GM12874 (cell line): Measurements from ENCODE around the gene ELL2.

Source experiments
- TF ChIP-seq, protein P1 (sequence below): IDR thresholded peaks from 2 replicates; pipeline ENCODE4 v1.5.1; 2011; ENCODE audit warnings: low read depth, mild to moderate bottlenecking, control low read depth, low read length, moderate library complexity; ENCODE audit not compliant: insufficient read depth

ELL2 gene

DNA sequence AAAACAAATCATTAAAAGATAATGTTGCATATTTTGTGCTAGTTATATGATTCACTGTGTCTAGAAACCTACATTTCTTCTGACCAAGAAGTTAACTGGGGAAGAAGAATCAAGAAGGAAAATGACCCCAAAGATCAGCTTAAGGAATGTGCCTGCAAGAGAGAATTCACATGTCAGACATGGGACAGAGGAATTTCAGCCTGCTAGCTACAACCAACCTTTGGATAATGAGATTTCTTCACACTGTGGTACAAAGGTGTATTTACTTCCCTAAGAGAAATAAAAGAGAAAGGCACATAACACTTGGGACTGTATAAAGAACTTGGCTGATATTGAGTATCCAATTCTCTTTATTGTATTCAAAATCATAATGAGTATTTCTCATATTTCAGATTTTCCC lies 39.6 kb upstream of the ELL2 start:
- TF ChIP-seq, protein P1, sequence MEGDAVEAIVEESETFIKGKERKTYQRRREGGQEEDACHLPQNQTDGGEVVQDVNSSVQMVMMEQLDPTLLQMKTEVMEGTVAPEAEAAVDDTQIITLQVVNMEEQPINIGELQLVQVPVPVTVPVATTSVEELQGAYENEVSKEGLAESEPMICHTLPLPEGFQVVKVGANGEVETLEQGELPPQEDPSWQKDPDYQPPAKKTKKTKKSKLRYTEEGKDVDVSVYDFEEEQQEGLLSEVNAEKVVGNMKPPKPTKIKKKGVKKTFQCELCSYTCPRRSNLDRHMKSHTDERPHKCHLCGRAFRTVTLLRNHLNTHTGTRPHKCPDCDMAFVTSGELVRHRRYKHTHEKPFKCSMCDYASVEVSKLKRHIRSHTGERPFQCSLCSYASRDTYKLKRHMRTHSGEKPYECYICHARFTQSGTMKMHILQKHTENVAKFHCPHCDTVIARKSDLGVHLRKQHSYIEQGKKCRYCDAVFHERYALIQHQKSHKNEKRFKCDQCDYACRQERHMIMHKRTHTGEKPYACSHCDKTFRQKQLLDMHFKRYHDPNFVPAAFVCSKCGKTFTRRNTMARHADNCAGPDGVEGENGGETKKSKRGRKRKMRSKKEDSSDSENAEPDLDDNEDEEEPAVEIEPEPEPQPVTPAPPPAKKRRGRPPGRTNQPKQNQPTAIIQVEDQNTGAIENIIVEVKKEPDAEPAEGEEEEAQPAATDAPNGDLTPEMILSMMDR = no peak

DNA sequence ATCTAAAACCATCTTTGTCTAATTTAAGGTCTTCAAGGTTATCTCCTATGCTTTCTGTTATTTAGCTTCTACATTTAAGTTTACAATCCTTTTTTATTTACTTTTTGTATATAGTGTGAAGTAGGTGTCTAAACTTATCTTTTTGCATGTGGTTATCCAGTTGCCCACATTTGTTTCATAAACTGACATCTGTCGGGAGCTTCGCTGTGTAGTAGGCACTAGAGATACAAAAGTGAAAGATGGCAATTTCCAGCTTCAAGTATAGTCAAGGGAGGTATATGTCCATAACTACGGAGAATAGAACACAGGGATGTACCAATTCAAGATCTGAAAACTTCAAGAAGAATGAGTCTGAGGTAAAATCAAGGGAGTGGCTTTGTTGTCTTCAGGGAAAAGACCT lies 38.7 kb upstream of the ELL2 start:
- TF ChIP-seq, protein P1 = no peak

DNA sequence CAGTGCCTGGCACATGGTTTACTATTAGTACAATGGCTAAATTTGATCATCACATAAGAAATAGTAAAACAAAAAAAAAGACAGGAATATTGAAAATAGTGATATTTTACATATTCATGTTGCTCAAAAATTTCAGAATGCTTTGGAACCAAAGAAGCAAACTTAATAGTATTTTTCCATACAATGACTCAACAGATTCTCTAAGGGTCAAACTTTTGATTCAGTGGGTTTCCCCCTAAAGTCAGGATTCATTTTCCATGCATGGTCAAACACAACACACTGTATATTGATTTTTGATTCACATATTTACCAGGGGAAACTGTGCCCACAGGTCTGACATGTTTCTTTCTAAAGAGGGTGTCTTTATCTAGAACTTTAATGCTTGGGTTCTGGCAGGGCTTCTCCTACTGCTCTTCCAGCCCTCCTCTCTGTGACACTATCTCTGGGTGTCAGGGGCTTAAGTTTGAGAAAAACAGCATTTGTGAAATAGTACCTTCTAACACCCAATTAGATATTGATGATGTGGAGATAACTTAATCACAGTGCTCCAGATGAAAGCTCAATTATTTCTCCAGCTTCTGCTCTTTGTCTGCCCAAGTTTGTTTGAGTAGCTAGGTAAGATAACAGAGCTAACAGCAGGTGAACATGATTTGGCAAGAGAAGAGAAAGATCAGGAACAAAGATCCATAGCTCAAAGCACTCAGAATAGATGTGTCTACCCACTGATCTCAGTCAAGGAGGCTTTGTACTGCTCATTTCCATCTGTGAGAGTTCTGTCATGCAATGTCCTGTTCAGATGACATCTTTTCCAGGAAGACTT lies 35.5 kb upstream of the ELL2 start:
- TF ChIP-seq, protein P1 = no peak

DNA sequence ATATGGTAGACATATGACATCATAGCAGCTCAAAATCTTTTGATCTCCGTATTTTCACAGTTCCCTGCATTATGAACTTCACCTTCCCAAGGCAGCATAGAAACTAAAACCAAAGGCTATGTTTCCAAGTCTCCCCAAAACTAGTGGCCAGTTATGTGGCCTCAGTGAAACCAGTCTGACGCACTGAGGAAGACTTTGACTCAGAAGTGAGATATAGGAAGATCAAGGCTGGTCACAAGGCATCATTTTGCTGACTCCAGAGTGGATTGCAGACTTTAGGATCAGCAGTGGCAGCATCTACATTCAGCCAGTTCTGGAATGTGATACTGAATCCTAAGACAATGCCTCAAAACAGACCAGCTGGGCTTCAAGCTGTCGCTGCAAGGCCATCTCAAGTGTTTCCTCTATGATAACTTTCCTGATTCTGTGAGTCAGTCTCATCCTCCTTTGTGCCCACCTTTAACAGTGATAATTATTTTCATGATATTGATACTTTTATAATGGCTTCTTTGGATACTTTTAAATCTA lies 34.4 kb upstream of the ELL2 start:
- TF ChIP-seq, protein P1 = no peak

DNA sequence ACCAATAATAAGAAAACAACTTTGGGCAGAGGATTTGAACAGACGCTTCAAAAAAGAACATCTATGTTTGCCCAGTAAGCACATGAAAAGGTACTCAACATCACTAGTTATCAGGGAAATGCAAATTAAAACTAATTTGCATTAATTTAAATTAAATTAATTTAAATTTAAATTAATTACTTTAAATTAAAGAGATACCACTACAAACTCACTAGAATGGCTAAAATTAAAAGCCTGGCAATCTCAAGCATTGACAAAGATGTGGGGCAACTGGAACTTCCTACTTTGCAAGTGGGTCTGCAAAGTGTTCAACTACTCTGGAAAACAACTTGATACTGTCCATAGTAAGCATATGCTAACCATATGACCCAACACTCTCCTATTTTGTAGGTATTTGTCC lies 32.1 kb upstream of the ELL2 start:
- TF ChIP-seq, protein P1 = no peak

DNA sequence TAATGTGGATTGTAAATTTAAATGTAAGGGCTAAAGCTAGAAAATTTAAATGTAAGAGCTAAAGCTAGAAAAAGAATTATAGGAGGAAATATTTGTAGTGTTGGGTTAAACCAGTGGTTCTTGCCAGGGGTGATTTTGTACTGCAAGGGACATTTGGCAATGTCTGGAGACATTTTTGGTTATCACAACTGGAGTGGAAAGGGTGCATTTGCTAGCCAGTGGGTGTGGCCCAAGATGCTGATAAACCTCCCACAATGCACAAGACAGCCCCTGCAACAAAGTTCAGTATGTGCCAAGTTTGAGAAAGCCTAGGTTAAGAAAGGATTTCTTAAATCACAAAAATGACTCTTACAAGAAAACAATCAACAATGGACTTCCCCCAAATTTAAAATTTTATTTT lies 31.6 kb upstream of the ELL2 start:
- TF ChIP-seq, protein P1 = no peak

DNA sequence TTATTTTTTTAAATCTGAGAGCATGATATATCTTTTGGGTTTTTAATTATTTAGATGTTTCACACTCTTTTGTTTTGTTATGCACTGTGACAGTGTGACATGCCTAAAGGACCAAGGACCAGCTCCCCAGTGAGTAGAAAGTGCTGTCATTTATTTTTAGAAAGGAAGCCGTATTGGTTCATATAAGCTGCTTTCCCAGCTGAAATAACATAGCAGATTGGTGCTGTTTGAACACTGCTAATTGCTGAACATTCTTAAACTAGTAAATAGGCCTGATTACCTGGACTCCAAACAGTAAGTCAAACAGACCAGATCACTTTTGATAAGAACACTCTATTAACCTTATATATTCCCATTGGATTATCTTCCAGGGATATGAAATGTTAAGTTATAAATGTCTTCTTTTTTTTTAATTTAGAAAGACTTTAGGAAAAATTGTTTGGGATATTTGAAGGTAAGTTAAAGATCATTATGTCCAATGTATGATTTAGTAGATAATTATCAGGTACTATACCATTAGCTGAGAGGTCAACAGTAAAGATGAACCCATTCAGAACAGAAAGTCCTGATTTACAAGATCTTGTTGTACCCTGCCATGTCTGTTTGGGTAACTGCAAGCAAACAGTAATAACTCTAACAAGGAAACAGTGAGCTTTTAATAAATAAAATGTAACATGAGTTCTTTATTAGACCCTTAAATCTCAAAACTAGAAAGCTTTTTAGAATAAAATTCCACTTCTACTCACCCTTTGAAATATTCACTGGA lies 27.8 kb upstream of the ELL2 start:
- TF ChIP-seq, protein P1 = no peak
